Esophagus muscularis mucosa (tissue), 4 donors: Measurements from ENCODE around the gene KAT7. TPM values are rescaled to one million over a fixed set of nuclear protein-coding genes. Genes with fewer than 3 reads are reported as not detected.
A peak's percentile ranks its signal among the peaks of the same experiment; 100 is the strongest.

Source experiments
- DNase-seq: peaks from one replicate; pipeline ENCODE4 v3.0.0-alpha.2; 2017; ENCODE audit errors: extremely low spot score
- H3K27ac ChIP-seq, 4 donors: fragments of 200-600 bp; sonication (generic); replicated peaks in 1 of 4; 1 replicate in 3 of 4; 2 replicates in 1 of 4; pipeline ENCODE4 v1.5.1; 2016 to 2019; ENCODE audit warnings: mild to moderate bottlenecking in 1 of 4
- H3K27me3 ChIP-seq, 4 donors: fragments of 200-600 bp; sonication (generic); one replicate each; pipeline versions ENCODE4 v1.5.1 to v1.6.0; 2016 to 2019
- H3K36me3 ChIP-seq, 4 donors: fragments of 200-600 bp; sonication (generic); one replicate each; pipeline ENCODE4 v1.5.1; 2016 to 2019
- H3K4me1 ChIP-seq, 4 donors: fragments of 200-600 bp; sonication (generic); one replicate each; pipeline ENCODE4 v1.5.1; 2016 to 2019
- H3K4me3 ChIP-seq, 4 donors: fragments of 200-600 bp; sonication (generic); 1 replicate in 2 of 4; 2 replicates in 2 of 4; pipeline ENCODE4 v1.5.1; 2016 to 2019; ENCODE audit warnings: mild to moderate bottlenecking in 4 of 4, moderate library complexity in 1 of 4
- H3K9me3 ChIP-seq, 4 donors: fragments of 200-600 bp; sonication (generic); 1 replicate in 3 of 4; 2 replicates in 1 of 4; pipeline ENCODE4 v1.5.1; 2016 to 2019
- CTCF ChIP-seq, 3 experiments: fragments of 200-600 bp in 2 of 3; fragments of 450-650 bp in 1 of 3; sonication (generic) in 2 of 3; IDR thresholded peaks; one replicate each; pipeline ENCODE4 v1.5.1; 2017 to 2019; ENCODE audit warnings: antibody characterized with exemption in 3 of 3, mild to moderate bottlenecking in 2 of 3, moderate library complexity in 1 of 3
- EP300 ChIP-seq: sonication (generic); formaldehyde crosslinking; IDR thresholded peaks from one replicate; pipeline ENCODE4 v1.6.1; 2017; ENCODE audit warnings: antibody characterized with exemption
- POLR2A ChIP-seq: fragments of 450-650 bp; IDR thresholded peaks from one replicate; pipeline ENCODE4 v1.6.1; 2017; ENCODE audit warnings: antibody characterized with exemption, moderate library complexity, mild to moderate bottlenecking, low read depth
- POLR2AphosphoS5 ChIP-seq, 2 donors: sonication (generic); formaldehyde crosslinking; IDR thresholded peaks; one replicate each; pipeline ENCODE4 v1.6.1; 2017; ENCODE audit warnings: antibody characterized with exemption in 2 of 2
- WGBS: methylation state at CpG from one replicate; pipeline ENCODE4 v1.1.5; 2018; 5-methylcytosine and 5-hydroxymethylcytosine counted together
- intact Hi-C: fragments of 100-400 bp; cut with DNase I; formaldehyde crosslinking; loops from one replicate; pipeline ENCODE4 v1.15.1; 2023
- total RNA-seq, 4 donors: library from RNA; depleted of rRNA; stranded (reverse); fragments of >200 nt; gene quantifications; one replicate each; pipeline versions ENCODE4 v1.1.0 to v1.2.1, GENCODE V29; 2016

KAT7 gene
- total RNA-seq, 4 donors from 2014 or later, result 29.5 to 48.1 (median 43.4) TPM

GRCh38 chr17:49779156-49779738 is 9.2 kb upstream of the KAT7 start:
- peak overlapping the region; percentile 56 to 76 (median 73) for H3K27ac ChIP-seq
- WGBS, result 79% methylated on average over 2 of the region's 2 CpGs
- H3K4me3 ChIP-seq, result no peak overlapping the region
- no peak for DNase-seq
- no peak for TF ChIP-seq POLR2A
- no peak for TF ChIP-seq EP300
- TF ChIP-seq CTCF (IDR thresholded peaks at IDR 0.05), result no peak
- TF ChIP-seq POLR2AphosphoS5 (IDR thresholded peaks at IDR 0.05), result no peak
- intact Hi-C loops, result loop anchor here (2.0 kb wide), 1 partner anchor 72 kb away; the partner anchor contains the start of gene SLC35B1
- peaks cover 37 to 80% (median 72%) of the 10 kb centered on the region in 4 donors for H3K4me1 ChIP-seq
- no peaks in the 10 kb centered on the region for H3K27me3 ChIP-seq
- no peaks in the 10 kb centered on the region for H3K36me3 ChIP-seq
- no peaks in the 10 kb centered on the region for H3K9me3 ChIP-seq

DNA sequence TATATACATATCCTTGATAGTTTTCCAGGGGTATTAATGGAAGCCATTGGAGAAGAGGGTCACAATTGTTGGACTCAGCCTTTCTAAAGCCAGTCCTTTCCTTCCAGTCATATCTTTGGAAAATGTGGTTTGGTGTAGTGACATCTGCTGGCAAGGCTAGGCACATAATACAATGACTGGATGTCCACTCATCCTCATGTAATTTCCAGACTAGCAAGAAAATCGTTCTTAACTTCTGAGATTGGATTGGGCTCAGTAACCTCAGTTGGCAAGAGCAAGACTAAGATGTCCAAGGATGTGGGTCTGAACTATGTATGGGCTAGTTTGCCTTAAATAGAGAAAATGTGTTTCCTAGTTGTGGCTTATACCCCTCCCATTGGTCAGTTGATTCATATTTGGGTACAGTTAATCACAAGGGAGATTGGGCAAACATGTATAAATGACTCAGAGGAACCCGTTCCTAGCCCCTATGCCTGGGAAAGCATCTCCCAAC is 8.7 kb upstream of the KAT7 start:
- TF ChIP-seq POLR2AphosphoS5 (IDR thresholded peaks at IDR 0.05) (peak in 1 of 2 donors; percentile 56), EP300 (no peak), CTCF (IDR thresholded peaks at IDR 0.05) (peak; percentile 62 to 84 (median 63)), POLR2A (no peak)
- DNase-seq, result no peak
- intact Hi-C loops, result loop anchor here (2.0 to 5.0 kb wide), 2 partner anchors 73 to 207 kb away; partner anchors contain the start of gene SLC35B1

GRCh38 chr17:49783071-49783715 is 5.3 kb upstream of the KAT7 start:
- 36% methylated on average over 3 of the region's 3 CpGs for WGBS
- TF ChIP-seq POLR2AphosphoS5 (IDR thresholded peaks at IDR 0.05) (no peak), POLR2A (no peak), CTCF (IDR thresholded peaks at IDR 0.05) (no peak), EP300 (no peak)
- H3K27me3 ChIP-seq, result no peaks in the 10 kb centered on the region

More for the DNA sequence above, 8.7 kb upstream of the KAT7 start:
- Histone ChIP-seq H3K27me3 (no peaks in the 10 kb centered on the region), H3K9me3 (no peaks in the 10 kb centered on the region), H3K4me1 (peaks cover 37 to 86% (median 75%) of the 10 kb centered on the region in 4 donors), H3K36me3 (no peaks in the 10 kb centered on the region), H3K4me3 (no peak overlapping the region), H3K27ac (peak overlapping the region; percentile 56 to 76 (median 73))
- WGBS, result 4% methylated on average over 2 of the region's 2 CpGs

DNA sequence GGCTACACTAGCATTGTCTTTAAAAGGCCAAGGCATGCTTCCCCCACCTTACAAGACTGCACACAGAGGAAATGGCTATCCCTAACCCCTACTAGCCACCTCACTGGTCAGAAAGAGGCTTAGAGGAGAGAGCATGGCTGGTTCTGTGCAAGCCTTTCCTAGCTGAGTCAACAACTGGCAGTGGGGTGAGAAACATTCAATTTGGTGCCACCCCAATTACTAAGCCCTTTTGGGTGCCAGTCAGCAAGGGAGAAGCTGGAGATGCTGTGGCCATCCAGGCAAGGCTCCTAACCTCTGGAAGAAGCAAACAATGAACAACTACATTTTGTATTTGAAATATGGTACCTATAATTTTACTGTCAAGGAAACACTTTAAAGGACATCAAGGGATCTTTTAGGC is 4.7 kb upstream of the KAT7 start:
- Histone ChIP-seq H3K27me3 (no peaks in the 10 kb centered on the region), H3K27ac (peak overlapping the region; percentile 76 to 79 (median 77)), H3K36me3 (no peaks in the 10 kb centered on the region), H3K4me3 (no peak overlapping the region), H3K4me1 (peaks cover 31 to 68% (median 58%) of the 10 kb centered on the region in 4 donors), H3K9me3 (no peaks in the 10 kb centered on the region)
- TF ChIP-seq EP300 (no peak), POLR2AphosphoS5 (IDR thresholded peaks at IDR 0.05) (no peak), POLR2A (no peak), CTCF (IDR thresholded peaks at IDR 0.05) (no peak)
- no peak for DNase-seq
- intact Hi-C loops, result loop anchor here (5.0 kb wide), 1 partner anchor 211 kb away; no protein-coding TSS in a partner anchor

More at GRCh38 chr17:49783071-49783715, 5.3 kb upstream of the KAT7 start:
- intact Hi-C loops, result loop anchor here (5.0 kb wide), 1 partner anchor 211 kb away; no protein-coding TSS in a partner anchor
- Histone ChIP-seq H3K4me3 (no peak overlapping the region), H3K36me3 (no peaks in the 10 kb centered on the region), H3K4me1 (peaks cover 31 to 70% (median 60%) of the 10 kb centered on the region in 4 donors), H3K27ac (peak overlapping the region; percentile 76 to 79 (median 77)), H3K9me3 (no peaks in the 10 kb centered on the region)
- DNase-seq, result no peak
